PC-3 (cell line): ENCODE data around the gene PDLIM1. TPM values are rescaled to one million over a fixed set of nuclear protein-coding genes. Genes with fewer than 3 reads are reported as not detected.
A peak's percentile ranks its signal among the peaks of the same experiment; 100 is the strongest.

Source experiments
- ATAC-seq: fragments of 200-7000 bp; cut with Tn5 transposase; 2 replicates; pipeline ENCODE4 v1.9.1; 2020; ENCODE audit warnings: mild to moderate bottlenecking, moderate library complexity
- BruUV-seq: library from RNA; stranded (reverse); fragments of 400-500 nt; replicated peaks from 2 replicates; lab custom pipeline; 2021; lab: Mats Ljungman, UMichigan
- CTCF ChIA-PET: fragments of 300-600 bp; sonication (Branson Sonifier 250); formaldehyde crosslinking; loops from one replicate; lab custom pipeline; 2022; ENCODE audit warnings: antibody characterized with exemption; lab: Charles Lee
- POLR2A ChIA-PET: fragments of 300-600 bp; sonication (Branson Sonifier 250); formaldehyde crosslinking; loops from one replicate; lab custom pipeline; 2022; ENCODE audit warnings: antibody characterized with exemption; ENCODE audit not compliant: unreplicated experiment; lab: Charles Lee
- DNase-seq: peaks from one replicate; pipeline ENCODE4 v3.0.0-alpha.2; 2015
- H2AFZ ChIP-seq: fragments of 300-600 bp; sonication (generic); 2 replicates; pipeline ENCODE4 v1.6.0; 2016; ENCODE audit warnings: antibody characterized with exemption, low read length
- H3F3A ChIP-seq: fragments of 300-600 bp; sonication (generic); one replicate; pipeline ENCODE4 v1.6.0; 2017; ENCODE audit warnings: antibody characterized with exemption, low read length, control low read depth, mild to moderate bottlenecking; ENCODE audit not compliant: unreplicated experiment
- H3K27ac ChIP-seq: fragments of 300-600 bp; sonication (generic); 2 replicates; pipeline ENCODE4 v1.5.1; 2016; ENCODE audit warnings: mild to moderate bottlenecking, low read length
- H3K27me3 ChIP-seq: fragments of 300-600 bp; sonication (generic); 2 replicates; pipeline ENCODE4 v1.6.1; 2016; ENCODE audit warnings: low read length, mixed read lengths
- H3K36me3 ChIP-seq: fragments of 300-600 bp; sonication (generic); 2 replicates; pipeline ENCODE4 v1.6.1; 2016; ENCODE audit warnings: low read depth, mixed run types, low read length, mixed read lengths
- H3K4me1 ChIP-seq: fragments of 300-600 bp; sonication (generic); 2 replicates; pipeline ENCODE4 v1.5.1; 2016; ENCODE audit warnings: low read length; ENCODE audit not compliant: insufficient read depth
- H3K4me2 ChIP-seq: fragments of 300-600 bp; sonication (generic); 2 replicates; pipeline ENCODE4 v1.6.0; 2016; ENCODE audit warnings: low read length
- H3K4me3 ChIP-seq: fragments of 300-600 bp; sonication (generic); 2 replicates; pipeline ENCODE4 v1.5.1; 2016; ENCODE audit warnings: mild to moderate bottlenecking, low read length, mixed read lengths
- H3K79me2 ChIP-seq: fragments of 300-600 bp; sonication (generic); 2 replicates; pipeline ENCODE4 v1.6.1; 2017; ENCODE audit warnings: low read length, mixed read lengths
- H3K9ac ChIP-seq: fragments of 300-600 bp; sonication (generic); 2 replicates; pipeline ENCODE4 v1.6.0; 2016; ENCODE audit warnings: mild to moderate bottlenecking, low read length
- H3K9me2 ChIP-seq: fragments of 300-600 bp; sonication (generic); replicated peaks from 2 replicates; pipeline ENCODE4 v1.6.1; 2016; ENCODE audit warnings: mixed run types, low read length, mixed read lengths
- H3K9me3 ChIP-seq: fragments of 300-600 bp; sonication (generic); 2 replicates; pipeline ENCODE4 v1.6.1; 2016; ENCODE audit warnings: low read length, mixed read lengths
- H4K20me1 ChIP-seq: fragments of 300-600 bp; sonication (generic); 2 replicates; pipeline ENCODE4 v1.6.1; 2016; ENCODE audit warnings: low read length, mixed read lengths
- EZH2 ChIP-seq: fragments of 300-600 bp; sonication (generic); IDR thresholded peaks from one replicate; pipeline ENCODE4 v1.6.1; 2017; ENCODE audit warnings: antibody characterized with exemption, mild to moderate bottlenecking, low read length; ENCODE audit not compliant: unreplicated experiment
- EZH2phosphoT487 ChIP-seq: fragments of 300-600 bp; sonication (generic); IDR thresholded peaks from 2 replicates; pipeline ENCODE4 v1.6.1; 2018; ENCODE audit warnings: mild to moderate bottlenecking, antibody characterized with exemption, low read length, borderline replicate concordance
- intact Hi-C: fragments of 100-400 bp; cut with micrococcal nuclease; formaldehyde crosslinking; loops from 2 replicates; pipeline ENCODE4 v1.9.0; 2023
- total RNA-seq: library from RNA; depleted of rRNA; stranded (reverse); fragments of >200 nt; gene quantifications from 2 replicates; pipeline ENCODE4 v1.2.3, GENCODE V29; 2014
- TF ChIP-seq, protein P1 (sequence below): fragments of 300-600 bp; sonication (generic); conservative IDR thresholded peaks from 2 replicates; pipeline ENCODE4 v1.5.1; 2017; ENCODE audit warnings: antibody characterized with exemption, low read depth, mild to moderate bottlenecking, low read length

The PDLIM1 gene
- total RNA-seq, 1 experiment from 2014 or later = 28.2 TPM

GRCh38 chr10:95244152-95244551 is 46.7 kb downstream of the PDLIM1 start:
- DNase-seq (no peak), ATAC-seq (no peak)
- Histone ChIP-seq H3F3A (no peaks in the 10 kb centered on the region), H3K79me2 (no peaks in the 10 kb centered on the region), H3K9me2 (no peaks in the 10 kb centered on the region), H3K4me1 (peaks cover 25% of the 10 kb centered on the region), H3K4me3 (no peak overlapping the region), H3K27me3 (no peaks in the 10 kb centered on the region), H3K9me3 (no peaks in the 10 kb centered on the region), H2AFZ (no peak overlapping the region), H3K36me3 (peaks cover 30% of the 10 kb centered on the region; the same call in 1 of the 2 replicates), H3K4me2 (no peak overlapping the region), H4K20me1 (no peaks in the 10 kb centered on the region), H3K27ac (no peak overlapping the region), H3K9ac (no peak overlapping the region)
- TF ChIP-seq, protein P1, sequence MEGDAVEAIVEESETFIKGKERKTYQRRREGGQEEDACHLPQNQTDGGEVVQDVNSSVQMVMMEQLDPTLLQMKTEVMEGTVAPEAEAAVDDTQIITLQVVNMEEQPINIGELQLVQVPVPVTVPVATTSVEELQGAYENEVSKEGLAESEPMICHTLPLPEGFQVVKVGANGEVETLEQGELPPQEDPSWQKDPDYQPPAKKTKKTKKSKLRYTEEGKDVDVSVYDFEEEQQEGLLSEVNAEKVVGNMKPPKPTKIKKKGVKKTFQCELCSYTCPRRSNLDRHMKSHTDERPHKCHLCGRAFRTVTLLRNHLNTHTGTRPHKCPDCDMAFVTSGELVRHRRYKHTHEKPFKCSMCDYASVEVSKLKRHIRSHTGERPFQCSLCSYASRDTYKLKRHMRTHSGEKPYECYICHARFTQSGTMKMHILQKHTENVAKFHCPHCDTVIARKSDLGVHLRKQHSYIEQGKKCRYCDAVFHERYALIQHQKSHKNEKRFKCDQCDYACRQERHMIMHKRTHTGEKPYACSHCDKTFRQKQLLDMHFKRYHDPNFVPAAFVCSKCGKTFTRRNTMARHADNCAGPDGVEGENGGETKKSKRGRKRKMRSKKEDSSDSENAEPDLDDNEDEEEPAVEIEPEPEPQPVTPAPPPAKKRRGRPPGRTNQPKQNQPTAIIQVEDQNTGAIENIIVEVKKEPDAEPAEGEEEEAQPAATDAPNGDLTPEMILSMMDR = no peak
- TF ChIP-seq EZH2 = no peak
- TF ChIP-seq EZH2phosphoT487 = no peak
- intact Hi-C loops = loop anchor here (10.0 kb wide), 1 partner anchor 59 kb away; no protein-coding TSS in a partner anchor
- POLR2A ChIA-PET = interaction anchor here (0.5 kb wide), 1 partner anchor 90 kb away, joined by 5 read pairs; no protein-coding TSS in a partner anchor
- CTCF ChIA-PET = interaction anchor here (0.6 to 2.5 kb wide), 3 partner anchors 35 to 765 kb away, joined by 3 to 35 read pairs (median 10); no protein-coding TSS in a partner anchor
- no TSS peak for BruUV-seq

DNA sequence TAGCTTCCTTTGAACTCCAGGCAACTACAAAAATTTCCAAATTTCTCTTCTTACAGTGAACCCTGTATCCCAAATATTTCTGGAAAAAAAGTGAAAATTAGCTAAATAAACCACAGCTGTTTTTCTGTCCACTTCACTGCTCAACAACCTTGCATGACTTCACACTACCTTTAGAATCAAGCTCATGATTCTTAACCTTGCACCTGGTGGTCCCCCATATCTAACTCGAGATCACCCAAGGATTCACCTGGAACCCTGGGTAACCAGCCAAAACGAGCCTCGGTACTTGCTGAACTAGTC is 47.5 kb downstream of the PDLIM1 start:
- Histone ChIP-seq H3K27me3 (no peaks in the 10 kb centered on the region), H4K20me1 (no peaks in the 10 kb centered on the region), H3K9me2 (no peaks in the 10 kb centered on the region), H3K4me3 (no peak overlapping the region), H3K4me2 (no peak overlapping the region), H2AFZ (no peak overlapping the region), H3K36me3 (peaks cover 30% of the 10 kb centered on the region; the same call in 1 of the 2 replicates), H3K9me3 (no peaks in the 10 kb centered on the region), H3K9ac (no peak overlapping the region), H3F3A (no peaks in the 10 kb centered on the region), H3K79me2 (no peaks in the 10 kb centered on the region), H3K27ac (no peak overlapping the region), H3K4me1 (peaks cover 27% of the 10 kb centered on the region)
- intact Hi-C loops = loop anchor here (1.0 to 10.0 kb wide), 3 partner anchors 42 to 110 kb away; no protein-coding TSS in a partner anchor
- CTCF ChIA-PET = interaction anchor here (0.5 to 2.5 kb wide), 4 partner anchors 21 to 61 kb away, joined by 3 to 35 read pairs (median 6); no protein-coding TSS in a partner anchor
- DNase-seq = no peak
- TF ChIP-seq EZH2 (no peak), EZH2phosphoT487 (no peak)
- TF ChIP-seq, protein P1 = no peak
- BruUV-seq = no TSS peak
- POLR2A ChIA-PET = no interaction called here
- no peak for ATAC-seq

DNA sequence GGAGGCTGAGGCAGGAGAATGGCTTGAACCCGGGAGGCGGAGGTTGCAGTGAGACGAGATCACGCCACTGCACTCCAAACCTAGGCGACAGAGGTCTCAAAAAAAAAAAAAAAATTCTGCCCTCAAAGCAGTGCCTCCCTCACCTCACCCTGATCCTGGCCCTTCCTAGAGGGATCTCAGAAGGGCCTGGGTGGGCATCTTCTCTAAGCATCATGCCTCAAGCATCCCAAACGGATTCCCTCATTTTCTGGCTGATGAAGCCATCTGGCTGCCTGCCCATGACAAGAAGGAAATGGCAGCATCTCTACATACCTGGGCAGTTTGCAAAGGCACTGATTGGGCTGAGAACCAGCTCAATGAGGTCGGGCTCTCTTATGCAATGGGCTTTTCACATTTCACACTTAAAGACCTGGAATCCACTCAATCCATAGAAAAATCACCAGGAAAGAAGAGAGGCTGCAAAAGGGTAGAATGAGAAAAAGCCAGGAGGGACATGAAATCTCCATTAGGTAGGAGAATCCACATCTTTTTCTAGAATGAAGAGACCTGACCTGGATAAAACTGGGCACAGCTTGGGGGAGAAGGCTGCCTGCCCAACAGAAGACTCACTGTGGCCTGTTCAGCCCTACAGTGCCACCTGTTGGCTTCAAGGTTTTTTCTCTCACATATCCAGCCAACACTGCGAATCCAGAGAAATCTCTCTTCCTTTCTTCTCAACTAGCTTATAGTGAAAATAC is 48.1 kb downstream of the PDLIM1 start:
- no peaks in the 10 kb centered on the region for H3K27me3 ChIP-seq
- H3K9ac ChIP-seq = no peak overlapping the region
- BruUV-seq = no TSS peak
- no peak overlapping the region for H3K4me2 ChIP-seq
- no peak overlapping the region for H2AFZ ChIP-seq
- no peak overlapping the region for H3K27ac ChIP-seq
- ATAC-seq (peak; percentile 66), DNase-seq (peak; percentile 73)
- TF ChIP-seq, protein P1 = peak; percentile 79
- TF ChIP-seq EZH2 (no peak), EZH2phosphoT487 (no peak)
- H3K4me3 ChIP-seq = no peak overlapping the region
- no peaks in the 10 kb centered on the region for H3K9me2 ChIP-seq
- ChIA-PET POLR2A (no interaction called here), CTCF (interaction anchor here (0.5 to 2.5 kb wide), 4 partner anchors 20 to 61 kb away, joined by 3 to 35 read pairs (median 6); no protein-coding TSS in a partner anchor)
- H3K79me2 ChIP-seq = no peaks in the 10 kb centered on the region
- H4K20me1 ChIP-seq = no peaks in the 10 kb centered on the region
- intact Hi-C loops = loop anchor here (1.0 to 10.0 kb wide), 3 partner anchors 41 to 110 kb away; no protein-coding TSS in a partner anchor
- no peaks in the 10 kb centered on the region for H3K9me3 ChIP-seq
- peaks cover 32% of the 10 kb centered on the region; the same call in 1 of the 2 replicates for H3K36me3 ChIP-seq
- no peaks in the 10 kb centered on the region for H3F3A ChIP-seq
- peaks cover 27% of the 10 kb centered on the region for H3K4me1 ChIP-seq
